ENCODE measurements around the gene BCS1L.
A peak's percentile ranks its signal among the peaks of the same experiment; 100 is the strongest.

The BCS1L gene, protein sequence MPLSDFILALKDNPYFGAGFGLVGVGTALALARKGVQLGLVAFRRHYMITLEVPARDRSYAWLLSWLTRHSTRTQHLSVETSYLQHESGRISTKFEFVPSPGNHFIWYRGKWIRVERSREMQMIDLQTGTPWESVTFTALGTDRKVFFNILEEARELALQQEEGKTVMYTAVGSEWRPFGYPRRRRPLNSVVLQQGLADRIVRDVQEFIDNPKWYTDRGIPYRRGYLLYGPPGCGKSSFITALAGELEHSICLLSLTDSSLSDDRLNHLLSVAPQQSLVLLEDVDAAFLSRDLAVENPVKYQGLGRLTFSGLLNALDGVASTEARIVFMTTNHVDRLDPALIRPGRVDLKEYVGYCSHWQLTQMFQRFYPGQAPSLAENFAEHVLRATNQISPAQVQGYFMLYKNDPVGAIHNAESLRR

DNA sequence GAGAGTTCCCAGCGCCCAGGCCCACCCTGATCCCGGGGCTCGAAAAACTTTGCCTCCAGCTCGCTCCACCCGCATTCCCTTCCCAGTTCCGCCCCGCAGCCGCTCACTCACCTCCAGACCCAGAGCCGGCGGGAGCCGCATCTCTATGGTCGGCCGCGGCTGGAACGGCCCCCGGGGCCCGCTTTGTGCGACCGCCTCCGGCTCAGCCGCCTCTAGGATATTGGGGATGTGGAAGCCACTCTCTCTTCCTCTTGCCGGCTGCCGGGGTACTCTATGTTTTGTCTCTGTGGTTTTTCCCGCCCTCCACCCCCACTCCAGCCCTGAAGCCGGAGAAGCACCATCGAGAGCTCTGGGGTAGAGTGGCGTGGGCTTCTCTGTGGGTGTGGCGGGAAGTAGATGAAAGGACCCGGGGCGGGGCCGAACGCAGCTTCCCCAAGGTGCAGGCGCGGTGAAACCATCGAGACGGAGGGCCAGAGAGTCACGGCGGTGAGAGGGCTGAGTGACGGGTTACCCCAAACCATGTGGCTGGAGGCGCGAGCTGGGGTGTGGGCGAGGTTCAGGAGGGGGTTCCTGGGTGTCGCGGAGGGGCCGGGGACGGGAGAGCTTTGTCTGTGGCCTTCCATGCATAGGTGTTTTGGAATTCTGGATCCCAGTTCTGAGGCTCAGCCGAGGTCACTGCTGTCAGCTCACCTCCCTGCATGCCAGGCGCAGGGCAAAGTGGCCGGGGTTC is at the start of gene BCS1L, which contains the start of gene ZNF142:
Gene BCS1L (plus strand): TSS at position 426 of the 730 bp plus-strand sequence. CDS start 1,305 bp downstream, outside the sequence.
Gene ZNF142 (minus strand): TSS at position 366 of the 730 bp plus-strand sequence. CDS start 3,194 bp downstream, outside the sequence.
- peak; percentile 91 for DNase-seq (ENCODE audit: extremely low spot score, insufficient read length, low read depth)
- FAIRE-seq: peak; percentile 98

DNA sequence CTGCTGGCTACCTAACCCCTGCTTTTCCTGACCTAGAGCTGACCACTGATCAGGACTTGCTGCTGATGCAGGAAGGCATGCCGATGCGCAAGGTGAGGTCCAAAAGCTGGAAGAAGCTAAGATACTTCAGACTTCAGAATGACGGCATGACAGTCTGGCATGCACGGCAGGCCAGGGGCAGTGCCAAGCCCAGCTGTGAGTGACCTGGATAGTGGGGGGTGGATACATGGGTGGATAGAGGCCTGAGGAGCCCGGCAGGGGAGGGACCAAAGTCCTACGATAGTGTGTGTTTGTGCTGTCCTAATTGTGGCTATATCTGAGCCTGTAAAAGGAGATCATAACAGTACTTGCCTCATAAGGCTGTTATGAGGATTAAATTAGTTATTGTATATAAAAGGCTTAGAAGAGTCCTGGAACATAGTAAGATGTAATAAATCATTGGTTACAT is 43.6 kb upstream of the BCS1L start:
- DNase-seq (ENCODE audit: extremely low spot score, insufficient read length, low read depth): no peak
- FAIRE-seq: no peak

DNA sequence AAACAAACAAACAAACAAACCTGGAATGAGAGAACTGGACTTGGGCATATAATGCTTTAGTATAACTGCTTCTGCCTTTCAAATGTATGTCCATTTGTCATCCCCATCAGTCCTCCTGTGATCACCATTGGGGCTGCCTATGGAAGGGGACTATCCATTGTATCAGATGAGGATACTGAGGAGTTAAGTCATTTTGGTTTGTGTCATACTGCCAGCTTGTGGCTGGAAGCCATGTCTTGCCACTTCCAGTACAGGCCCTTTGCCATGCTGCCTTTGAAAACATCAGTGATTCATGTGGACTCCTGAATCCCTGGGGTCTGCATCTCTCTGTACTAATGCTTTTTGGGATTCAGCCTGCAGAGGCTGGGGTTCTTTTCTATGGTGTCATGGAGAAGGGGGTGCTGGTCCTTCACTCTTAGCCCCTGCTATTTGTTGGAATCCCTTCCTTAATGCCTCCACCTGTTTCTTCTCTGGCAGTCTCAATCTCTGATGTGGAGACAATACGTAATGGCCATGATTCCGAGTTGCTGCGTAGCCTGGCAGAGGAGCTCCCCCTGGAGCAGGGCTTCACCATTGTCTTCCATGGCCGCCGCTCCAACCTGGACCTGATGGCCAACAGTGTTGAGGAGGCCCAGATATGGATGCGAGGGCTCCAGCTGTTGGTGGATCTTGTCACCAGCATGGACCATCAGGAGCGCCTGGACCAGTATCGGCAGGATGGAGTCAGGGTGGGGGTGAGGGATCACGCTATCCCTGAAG is 41.2 kb upstream of the BCS1L start:
- no peak for DNase-seq (ENCODE audit: extremely low spot score, insufficient read length, low read depth)
- FAIRE-seq: no peak

DNA sequence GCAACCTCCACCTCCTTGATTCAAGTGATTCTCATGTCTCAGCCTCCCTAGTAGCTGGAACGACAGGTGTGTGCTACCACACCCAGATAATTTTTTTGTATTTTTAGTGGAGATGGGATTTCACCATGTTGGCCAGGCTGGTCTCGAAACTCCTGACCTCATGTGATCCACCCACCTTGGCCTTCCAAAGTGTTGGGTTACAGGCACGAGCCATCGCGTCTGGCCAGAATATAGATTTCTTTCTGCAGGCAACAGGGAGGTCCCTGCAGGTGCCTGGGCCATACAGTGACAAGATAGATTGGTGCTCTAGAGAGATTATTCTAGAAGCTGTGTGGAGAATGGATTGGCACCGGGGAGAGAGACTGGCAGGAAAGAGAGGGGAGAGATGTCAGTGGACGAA is 38.5 kb upstream of the BCS1L start:
- DNase-seq (ENCODE audit: extremely low spot score, insufficient read length, low read depth) (no peak), FAIRE-seq (no peak)

DNA sequence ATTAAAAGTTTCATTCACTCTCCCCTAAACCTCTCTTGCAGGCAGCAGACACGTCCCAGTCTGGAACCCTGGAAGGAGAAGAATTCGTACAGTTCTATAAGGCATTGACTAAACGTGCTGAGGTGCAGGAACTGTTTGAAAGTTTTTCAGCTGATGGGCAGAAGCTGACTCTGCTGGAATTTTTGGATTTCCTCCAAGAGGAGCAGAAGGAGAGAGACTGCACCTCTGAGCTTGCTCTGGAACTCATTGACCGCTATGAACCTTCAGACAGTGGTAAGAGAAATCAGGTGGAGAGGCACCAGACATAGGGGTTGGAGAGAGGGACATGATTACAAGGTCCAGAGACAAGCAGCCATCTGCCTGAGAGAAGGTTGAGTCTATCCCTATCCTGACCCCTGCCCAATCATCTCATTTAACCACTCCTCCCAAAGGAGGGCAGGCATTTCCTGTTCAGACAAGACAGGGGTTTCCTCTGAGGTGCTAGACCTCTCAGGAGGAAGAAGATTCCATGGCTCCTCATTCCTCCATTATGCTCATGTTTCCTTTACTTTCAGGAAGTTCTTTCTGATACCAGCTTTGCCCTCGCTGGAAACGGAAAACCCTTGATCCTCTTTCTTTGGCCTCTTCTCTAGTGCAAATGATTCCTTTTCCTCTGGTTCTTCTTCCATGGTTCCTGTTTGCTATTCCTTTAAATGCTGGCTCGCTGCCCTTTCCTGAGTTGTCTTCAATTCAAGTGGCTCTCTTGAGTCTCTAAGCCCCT is 36.7 kb upstream of the BCS1L start:
- DNase-seq (ENCODE audit: extremely low spot score, insufficient read length, low read depth) (no peak), FAIRE-seq (no peak)

DNA sequence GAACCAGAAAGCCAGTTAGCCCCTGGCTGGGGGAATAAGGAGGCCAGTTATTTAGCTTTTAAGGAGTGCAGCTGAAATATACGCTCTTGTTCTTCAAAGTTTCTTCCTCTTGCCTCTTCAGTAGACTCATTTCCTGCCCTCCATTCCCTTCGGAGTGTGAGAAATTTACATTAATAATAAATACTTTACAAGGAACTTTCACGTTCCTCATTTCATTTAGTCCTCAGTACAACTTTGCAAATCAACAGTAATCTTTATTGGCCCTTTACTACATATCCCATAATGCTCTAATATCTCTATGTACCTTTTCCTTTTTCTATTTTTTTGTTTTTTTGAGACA is 36.1 kb upstream of the BCS1L start:
- FAIRE-seq: no peak

DNA sequence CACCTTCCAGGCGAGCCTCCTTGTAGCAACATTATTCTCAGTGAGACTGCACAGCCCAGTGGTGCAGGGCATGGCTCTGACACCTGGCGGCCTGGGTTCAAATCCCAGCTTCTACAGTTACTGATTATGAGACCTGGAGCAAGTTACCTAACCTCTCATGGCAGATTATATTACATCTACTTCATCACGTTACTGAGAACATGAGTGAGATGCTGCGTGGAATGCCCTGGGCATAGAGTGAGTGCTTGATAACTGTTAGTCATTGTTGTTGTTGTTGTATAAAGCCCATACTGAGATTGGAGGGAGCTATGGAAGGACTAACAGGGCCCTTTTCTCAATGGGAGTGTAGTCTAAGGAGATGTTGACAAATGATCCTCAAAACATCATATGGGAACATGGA is 33.1 kb upstream of the BCS1L start:
- FAIRE-seq: no peak

More for the DNA sequence above, 36.1 kb upstream of the BCS1L start:
- DNase-seq (ENCODE audit: extremely low spot score, insufficient read length, low read depth): no peak

DNA sequence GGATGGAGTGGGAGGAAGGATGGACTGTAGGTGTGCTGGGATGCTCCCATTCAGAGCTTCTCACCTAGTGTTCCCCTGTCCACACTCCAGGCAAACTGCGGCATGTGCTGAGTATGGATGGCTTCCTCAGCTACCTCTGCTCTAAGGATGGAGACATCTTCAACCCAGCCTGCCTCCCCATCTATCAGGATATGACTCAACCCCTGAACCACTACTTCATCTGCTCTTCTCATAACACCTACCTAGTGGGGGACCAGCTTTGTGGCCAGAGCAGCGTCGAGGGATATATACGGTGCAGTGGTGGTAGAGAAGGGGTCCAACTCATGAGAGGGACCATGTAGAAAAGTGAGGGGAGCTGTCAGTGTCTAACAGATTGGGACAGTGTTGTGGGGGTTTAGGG is 31.5 kb upstream of the BCS1L start:
- DNase-seq (ENCODE audit: extremely low spot score, insufficient read length, low read depth): no peak
- FAIRE-seq: no peak

More for the DNA sequence above, 33.1 kb upstream of the BCS1L start:
- no peak for DNase-seq (ENCODE audit: extremely low spot score, insufficient read length, low read depth)

DNA sequence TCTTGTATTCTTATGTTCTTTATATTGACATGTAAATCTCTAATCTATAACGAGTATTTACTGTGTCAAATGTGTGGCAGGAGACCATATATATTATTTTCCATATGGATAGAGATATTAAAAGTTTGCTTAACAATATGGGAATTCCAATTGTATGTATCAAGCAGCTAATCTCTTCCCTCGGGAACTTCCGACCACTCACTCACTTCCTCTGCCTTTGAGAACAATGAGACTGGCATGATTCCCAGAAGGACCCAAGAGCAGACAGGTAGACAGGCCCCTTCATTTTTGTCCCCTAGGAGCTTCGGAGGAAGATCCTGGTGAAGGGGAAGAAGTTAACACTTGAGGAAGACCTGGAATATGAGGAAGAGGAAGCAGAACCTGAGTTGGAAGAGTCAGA is 27.6 kb upstream of the BCS1L start:
- DNase-seq (ENCODE audit: extremely low spot score, insufficient read length, low read depth) (no peak), FAIRE-seq (no peak)

DNA sequence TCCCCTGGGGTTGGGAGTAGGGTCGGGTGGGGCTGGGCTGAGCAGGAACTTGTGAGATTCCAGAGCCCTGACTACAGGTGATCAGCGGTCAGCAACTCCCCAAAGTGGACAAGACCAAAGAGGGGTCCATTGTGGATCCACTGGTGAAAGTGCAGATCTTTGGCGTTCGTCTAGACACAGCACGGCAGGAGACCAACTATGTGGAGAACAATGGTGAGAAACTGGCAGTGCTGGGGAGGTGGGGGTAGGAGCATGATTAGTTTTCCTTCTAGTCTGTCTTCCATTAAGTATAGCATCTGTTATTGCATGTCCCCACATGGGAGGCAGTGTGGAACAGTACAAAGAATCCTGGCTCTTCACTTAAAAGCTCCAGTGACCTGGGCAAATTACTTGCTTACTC is 23.8 kb upstream of the BCS1L start:
- no peak for DNase-seq (ENCODE audit: extremely low spot score, insufficient read length, low read depth)
- FAIRE-seq: no peak

DNA sequence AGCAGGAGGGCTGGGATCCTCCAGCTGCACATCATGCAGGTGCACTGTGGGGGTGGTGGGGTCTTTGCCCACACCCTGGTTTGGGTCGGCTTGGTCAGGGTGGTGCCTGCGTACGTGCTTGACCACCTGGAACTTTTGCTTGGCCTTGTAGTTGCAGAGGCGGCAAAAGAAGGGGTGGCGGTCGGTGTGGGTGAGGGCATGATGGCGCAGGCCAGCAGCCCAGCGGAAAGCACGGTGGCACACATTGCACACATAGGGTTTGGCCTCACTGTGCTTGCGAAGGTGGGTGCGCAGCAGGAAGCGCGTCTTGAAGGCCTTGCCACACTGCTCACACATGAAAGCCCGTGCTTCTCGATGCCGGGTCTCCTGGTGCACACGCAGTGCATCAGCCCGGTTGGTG is 21.1 kb upstream of the BCS1L start:
- FAIRE-seq (no peak), DNase-seq (ENCODE audit: extremely low spot score, insufficient read length, low read depth) (no peak)

DNA sequence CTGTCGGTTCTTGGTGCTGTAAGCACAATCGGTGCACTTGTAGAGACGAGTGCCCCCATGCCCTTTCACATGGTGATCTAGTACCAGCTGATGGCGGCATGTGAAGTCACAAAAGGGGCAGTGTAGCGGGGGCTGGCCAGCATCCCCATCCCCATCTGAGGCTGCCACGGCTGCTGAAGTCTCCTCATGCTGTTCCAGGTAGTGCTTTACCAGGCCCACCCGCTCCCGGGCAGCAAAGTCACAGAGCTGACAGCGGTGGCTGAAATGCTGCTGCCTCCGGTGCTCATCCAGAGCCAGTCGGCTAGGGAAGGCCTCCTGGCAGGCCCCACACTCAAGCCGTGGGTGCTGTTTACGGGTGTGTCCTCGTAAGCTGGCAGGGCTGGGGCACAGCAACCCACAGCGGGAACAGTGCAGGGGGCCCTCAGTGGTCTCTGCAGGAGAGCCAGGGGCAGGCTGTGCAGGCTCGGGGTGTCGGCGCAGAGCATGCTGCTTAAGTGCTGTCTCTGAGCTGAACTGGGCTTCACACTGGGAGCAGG is 17.3 kb upstream of the BCS1L start:
- DNase-seq (ENCODE audit: extremely low spot score, insufficient read length, low read depth) (no peak), FAIRE-seq (no peak)

DNA sequence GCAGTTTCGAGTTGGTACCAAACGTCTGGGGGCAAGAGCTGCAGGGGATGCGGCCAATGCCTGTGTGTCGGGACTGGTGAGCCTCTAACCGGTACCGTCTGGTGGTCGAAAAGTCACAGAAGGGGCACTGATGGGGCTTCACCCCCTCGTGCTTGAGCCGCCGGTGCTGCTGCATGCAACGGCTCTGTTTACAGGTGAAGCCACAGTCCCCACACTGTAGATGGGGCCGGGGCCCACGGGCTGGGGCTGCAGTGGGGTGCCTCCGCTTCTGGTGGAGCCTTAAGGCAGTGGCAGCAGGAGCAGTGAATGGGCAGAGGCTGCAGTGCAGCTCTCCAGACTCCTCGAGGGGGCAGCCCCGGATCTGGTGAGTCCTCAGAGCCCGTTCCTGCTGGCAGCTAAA is 16.7 kb upstream of the BCS1L start:
- FAIRE-seq (no peak), DNase-seq (ENCODE audit: extremely low spot score, insufficient read length, low read depth) (no peak)

DNA sequence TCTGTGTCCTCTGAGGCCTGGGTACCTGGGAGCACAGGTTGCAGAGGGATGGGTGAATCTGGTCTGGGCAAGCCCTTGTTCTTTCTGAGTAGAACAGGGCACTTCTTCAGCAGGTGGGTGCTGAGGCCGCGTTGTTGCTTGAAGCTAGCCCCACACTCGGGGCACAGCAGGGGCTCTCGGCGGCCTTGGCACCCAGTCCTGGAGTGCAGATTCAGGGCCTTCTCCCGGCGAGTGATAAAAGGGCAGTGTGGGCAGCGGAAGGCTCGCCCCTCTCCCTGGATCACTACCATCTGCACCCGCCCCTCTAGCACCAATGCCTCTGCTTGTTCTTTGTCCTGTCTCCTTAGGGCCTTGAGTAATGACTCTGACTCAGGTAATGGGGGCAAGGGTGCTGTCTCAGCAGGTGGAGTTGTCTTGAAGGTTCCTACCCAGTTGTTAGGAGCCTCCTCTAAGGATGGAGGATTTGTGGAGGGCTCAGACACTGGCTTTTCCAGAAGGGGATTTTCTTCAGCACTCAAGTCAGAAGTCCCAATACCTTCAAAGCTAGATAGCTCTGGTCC is 15.7 kb upstream of the BCS1L start:
- FAIRE-seq (no peak), DNase-seq (ENCODE audit: extremely low spot score, insufficient read length, low read depth) (no peak)

DNA sequence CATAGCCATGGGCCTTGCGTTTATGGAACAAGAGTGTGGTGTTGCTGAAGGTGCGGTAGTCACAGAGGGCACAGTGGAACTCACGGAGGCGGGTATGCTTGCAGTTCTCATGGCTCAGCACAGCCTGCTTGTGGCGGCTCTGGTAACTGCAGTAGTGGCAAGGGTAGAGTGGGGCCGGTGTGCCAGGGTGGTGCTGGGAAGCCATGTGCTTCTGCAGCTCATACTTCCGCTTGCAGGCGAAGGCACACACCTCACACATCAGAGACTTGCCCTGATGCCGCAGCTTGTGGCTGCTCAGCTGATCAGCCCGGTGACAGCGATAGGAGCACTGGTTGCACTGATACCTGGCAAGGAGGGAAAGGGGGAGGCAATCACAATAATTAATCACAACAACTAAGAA is 14.8 kb upstream of the BCS1L start:
- no peak for FAIRE-seq
- DNase-seq (ENCODE audit: extremely low spot score, insufficient read length, low read depth): no peak

DNA sequence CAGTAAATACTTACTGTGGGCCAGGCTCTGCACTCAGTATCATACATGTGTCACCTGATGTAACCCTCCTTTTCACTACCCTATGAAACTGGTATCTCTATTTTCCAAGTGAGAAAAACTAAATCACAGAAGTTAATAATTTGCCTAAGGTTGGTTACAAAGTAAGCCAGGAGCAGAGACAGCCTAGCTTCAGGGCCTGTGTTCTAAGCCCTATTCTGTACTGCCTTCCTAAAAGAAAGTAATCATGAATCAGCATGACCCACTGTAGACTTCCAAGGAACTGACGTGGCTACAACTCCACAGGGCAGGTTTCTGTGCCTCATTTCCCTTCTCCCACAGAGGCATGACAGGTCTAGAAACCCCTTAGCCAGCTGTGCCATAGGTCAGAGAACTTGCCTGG is 14.4 kb upstream of the BCS1L start:
- DNase-seq (ENCODE audit: extremely low spot score, insufficient read length, low read depth) (no peak), FAIRE-seq (peak; percentile 75)

DNA sequence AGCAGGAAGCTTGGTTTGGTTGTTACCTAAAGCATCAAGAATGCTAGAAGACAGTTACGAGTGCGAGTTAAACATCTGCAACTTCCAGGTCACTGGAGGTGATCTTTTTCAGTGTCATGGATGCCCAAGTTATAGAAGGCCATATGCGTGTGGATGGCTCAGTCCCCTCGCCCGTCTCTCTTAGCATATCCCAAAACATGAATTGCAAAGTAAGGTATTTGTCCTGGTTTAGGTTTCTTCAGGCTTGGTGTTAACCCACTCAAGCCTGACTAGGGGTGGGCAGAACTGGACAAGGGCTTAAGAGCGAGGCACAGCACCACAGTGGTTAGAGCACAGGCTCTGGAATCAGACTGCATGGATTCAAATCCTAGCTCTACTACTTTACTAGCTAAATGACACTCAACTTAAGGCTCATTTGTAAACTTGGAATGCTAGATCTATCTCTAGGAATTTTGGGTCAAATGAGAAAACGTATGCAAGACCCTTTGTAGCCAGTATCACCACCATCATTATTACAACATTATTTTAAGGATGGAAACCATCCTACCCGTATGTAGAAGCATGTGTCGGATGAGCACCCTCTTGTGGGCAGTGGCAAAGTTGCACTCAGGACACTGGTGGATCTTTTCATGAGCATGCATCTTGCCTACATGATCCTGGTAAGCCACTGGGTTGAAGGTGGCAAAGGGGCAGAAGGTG is 11.2 kb upstream of the BCS1L start:
- DNase-seq (ENCODE audit: extremely low spot score, insufficient read length, low read depth) (no peak), FAIRE-seq (peak; percentile 82)

DNA sequence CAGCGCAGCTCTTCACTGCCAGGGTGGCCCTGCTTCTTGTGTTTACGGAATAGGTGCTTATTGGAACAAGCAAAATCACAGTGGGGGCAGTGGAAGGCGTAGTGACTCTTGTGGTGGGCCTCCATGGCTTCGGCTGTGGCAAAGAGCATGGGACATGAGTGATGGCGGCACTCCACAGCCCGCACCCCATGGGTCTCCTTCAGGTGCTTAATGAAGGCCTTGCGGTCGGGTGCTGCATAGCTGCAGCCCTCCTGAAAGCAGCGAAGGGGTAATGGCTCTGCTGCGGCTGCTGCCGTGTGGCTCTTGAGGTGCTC is 10.7 kb upstream of the BCS1L start:
- FAIRE-seq (no peak), DNase-seq (ENCODE audit: extremely low spot score, insufficient read length, low read depth) (no peak)

DNA sequence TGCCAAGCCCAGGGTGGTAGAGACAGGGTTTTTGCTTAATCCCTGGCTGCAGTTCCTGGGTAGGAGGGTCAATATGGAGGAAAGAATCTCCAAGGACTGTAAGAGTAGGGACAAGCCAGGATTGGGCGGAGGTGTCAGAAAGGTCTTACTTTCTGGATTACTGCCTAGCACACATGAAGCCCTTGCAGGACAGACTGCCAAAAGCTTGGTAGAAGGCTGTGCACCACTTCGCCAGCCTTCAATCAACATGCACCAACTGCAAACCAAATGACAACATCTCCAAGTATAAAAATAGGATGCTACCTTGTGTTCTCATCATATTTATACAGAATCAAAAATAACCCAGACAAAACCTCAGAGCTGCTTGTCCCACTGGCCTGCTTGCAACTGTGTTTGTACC is 3.7 kb upstream of the BCS1L start:
- DNase-seq (ENCODE audit: extremely low spot score, insufficient read length, low read depth) (no peak), FAIRE-seq (no peak)

Data from GM18507 (cell line).